ENCODE data around the gene DIDO1.

The DIDO1 gene

GRCh38 chr20:62829231-62830230 is 96.8 kb downstream of the DIDO1 start:
- DNase-seq = no peak

- no peak for DNase-seq
These were observed 97.6 kb downstream of the DIDO1 start for GRCh38 chr20:62828511-62829230.

- DNase-seq = no peak
These were observed 98.3 kb downstream of the DIDO1 start for GRCh38 chr20:62828051-62828450.
